ENCODE results near the gene ARSG. TPM values are rescaled to one million over a fixed set of nuclear protein-coding genes. Genes with fewer than 3 reads are reported as not detected.
A peak's percentile ranks its signal among the peaks of the same experiment; 100 is the strongest.

ARSG gene
- total and polyA plus RNA-seq, 10 of the 15 experiments (the other 5 are each of a cell fraction or from before 2014, with no cell fraction given) = 2.9 to 13.5 (median 7.6) TPM

DNA sequence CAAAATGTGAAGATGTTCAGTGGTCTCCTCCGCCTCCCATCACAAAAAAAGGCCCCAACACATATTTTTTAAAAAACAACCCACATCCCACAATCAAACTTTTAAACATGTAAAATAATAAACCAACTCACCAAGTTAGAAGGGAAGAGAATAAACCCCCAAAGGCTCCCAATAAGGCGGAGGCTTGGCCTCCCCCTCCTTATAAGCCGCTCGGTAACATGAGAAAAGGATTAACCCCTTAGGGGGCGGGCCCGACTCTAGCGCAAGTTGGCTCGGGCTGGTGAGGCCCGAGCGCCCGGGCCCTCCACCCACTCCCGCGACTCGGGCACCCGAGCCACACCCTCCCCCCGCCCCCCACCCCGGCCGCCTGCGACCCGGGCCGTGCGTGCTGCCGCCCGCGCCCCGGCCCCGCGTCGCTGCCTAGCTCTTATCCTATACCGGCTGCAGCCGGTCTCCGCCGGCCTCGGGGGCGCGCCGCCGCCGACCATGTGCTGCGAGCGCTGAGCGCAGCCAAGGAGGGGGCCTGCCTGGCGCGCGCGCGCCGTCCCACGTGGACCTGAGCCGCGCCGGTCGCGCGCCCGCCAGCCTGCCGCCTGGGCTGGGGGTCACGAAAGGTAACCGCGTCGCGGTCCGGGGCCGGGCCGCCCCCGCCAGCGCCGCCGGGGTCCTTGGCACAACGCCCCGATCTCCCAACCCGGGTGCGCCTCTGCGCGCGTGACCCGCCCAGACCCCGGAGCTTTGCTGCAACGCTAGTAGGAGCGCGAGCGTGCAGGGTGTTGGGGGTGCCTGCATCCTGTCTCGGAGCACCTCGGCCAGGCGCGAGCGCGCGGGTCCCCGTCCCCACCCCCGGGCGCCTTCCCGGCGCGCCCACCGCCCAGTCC, at the start of gene ARSG, which contains the start of gene SLC16A6 (continued):
- TF ChIP-seq CHD4 (IDR thresholded peaks at IDR 0.05) (no peak), NR2C1 (IDR thresholded peaks at IDR 0.05) (no peak), SREBF2 (IDR thresholded peaks at IDR 0.05; ENCODE audit: low read length) (no peak), CREM (IDR thresholded peaks at IDR 0.05; ENCODE audit: low read depth) (no peak), ZZZ3 (IDR thresholded peaks at IDR 0.05; ENCODE audit: control insufficient read depth, insufficient read length, low read depth) (no peak), MYB (IDR thresholded peaks at IDR 0.05; ENCODE audit: borderline replicate concordance, low read depth, low read length) (no peak), PML (IDR thresholded peaks at IDR 0.05; ENCODE audit: low read length) (no peak), SUPT20H (IDR thresholded peaks at IDR 0.05; ENCODE audit: borderline replicate concordance, control insufficient read depth, low read depth, low read length) (no peak), TCF12 (IDR thresholded peaks at IDR 0.05; ENCODE audit: low read depth, low read length) (no peak), ZBED1 (IDR thresholded peaks at IDR 0.05; ENCODE audit: borderline replicate concordance) (no peak), RAD21 (IDR thresholded peaks at IDR 0.05; ENCODE audit: insufficient read depth, low read depth, low read length) (no peak), NFXL1 (IDR thresholded peaks at IDR 0.05; ENCODE audit: borderline replicate concordance) (no peak), GABPA (IDR thresholded peaks at IDR 0.05; ENCODE audit: low read depth) (no peak)
- TF ChIP-seq, protein P1, sequence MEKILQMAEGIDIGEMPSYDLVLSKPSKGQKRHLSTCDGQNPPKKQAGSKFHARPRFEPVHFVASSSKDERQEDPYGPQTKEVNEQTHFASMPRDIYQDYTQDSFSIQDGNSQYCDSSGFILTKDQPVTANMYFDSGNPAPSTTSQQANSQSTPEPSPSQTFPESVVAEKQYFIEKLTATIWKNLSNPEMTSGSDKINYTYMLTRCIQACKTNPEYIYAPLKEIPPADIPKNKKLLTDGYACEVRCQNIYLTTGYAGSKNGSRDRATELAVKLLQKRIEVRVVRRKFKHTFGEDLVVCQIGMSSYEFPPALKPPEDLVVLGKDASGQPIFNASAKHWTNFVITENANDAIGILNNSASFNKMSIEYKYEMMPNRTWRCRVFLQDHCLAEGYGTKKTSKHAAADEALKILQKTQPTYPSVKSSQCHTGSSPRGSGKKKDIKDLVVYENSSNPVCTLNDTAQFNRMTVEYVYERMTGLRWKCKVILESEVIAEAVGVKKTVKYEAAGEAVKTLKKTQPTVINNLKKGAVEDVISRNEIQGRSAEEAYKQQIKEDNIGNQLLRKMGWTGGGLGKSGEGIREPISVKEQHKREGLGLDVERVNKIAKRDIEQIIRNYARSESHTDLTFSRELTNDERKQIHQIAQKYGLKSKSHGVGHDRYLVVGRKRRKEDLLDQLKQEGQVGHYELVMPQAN (conservative IDR thresholded peaks at IDR 0.05) = peak; percentile 87
- TF ChIP-seq, protein P2, sequence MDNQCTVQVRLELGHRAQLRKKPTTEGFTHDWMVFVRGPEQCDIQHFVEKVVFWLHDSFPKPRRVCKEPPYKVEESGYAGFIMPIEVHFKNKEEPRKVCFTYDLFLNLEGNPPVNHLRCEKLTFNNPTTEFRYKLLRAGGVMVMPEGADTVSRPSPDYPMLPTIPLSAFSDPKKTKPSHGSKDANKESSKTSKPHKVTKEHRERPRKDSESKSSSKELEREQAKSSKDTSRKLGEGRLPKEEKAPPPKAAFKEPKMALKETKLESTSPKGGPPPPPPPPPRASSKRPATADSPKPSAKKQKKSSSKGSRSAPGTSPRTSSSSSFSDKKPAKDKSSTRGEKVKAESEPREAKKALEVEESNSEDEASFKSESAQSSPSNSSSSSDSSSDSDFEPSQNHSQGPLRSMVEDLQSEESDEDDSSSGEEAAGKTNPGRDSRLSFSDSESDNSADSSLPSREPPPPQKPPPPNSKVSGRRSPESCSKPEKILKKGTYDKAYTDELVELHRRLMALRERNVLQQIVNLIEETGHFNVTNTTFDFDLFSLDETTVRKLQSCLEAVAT (IDR thresholded peaks at IDR 0.05) = no peak
- TF ChIP-seq, protein P3, sequence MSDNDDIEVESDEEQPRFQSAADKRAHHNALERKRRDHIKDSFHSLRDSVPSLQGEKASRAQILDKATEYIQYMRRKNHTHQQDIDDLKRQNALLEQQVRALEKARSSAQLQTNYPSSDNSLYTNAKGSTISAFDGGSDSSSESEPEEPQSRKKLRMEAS (IDR thresholded peaks at IDR 0.05; ENCODE audit: low read depth, low read length) = peak; percentile 89; the same call in 1 of the 2 replicates
- TF ChIP-seq, protein P4, sequence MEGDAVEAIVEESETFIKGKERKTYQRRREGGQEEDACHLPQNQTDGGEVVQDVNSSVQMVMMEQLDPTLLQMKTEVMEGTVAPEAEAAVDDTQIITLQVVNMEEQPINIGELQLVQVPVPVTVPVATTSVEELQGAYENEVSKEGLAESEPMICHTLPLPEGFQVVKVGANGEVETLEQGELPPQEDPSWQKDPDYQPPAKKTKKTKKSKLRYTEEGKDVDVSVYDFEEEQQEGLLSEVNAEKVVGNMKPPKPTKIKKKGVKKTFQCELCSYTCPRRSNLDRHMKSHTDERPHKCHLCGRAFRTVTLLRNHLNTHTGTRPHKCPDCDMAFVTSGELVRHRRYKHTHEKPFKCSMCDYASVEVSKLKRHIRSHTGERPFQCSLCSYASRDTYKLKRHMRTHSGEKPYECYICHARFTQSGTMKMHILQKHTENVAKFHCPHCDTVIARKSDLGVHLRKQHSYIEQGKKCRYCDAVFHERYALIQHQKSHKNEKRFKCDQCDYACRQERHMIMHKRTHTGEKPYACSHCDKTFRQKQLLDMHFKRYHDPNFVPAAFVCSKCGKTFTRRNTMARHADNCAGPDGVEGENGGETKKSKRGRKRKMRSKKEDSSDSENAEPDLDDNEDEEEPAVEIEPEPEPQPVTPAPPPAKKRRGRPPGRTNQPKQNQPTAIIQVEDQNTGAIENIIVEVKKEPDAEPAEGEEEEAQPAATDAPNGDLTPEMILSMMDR (IDR thresholded peaks at IDR 0.05 in 2 of 3, conservative IDR thresholded peaks at IDR 0.05 in 1 of 3; ENCODE audit: control insufficient read depth in 2 of 3, extremely low read depth in 1 of 3, insufficient read depth in 1 of 3, low read depth in 3 of 3, low read length in 3 of 3) = no peak
- TF ChIP-seq, protein P5, sequence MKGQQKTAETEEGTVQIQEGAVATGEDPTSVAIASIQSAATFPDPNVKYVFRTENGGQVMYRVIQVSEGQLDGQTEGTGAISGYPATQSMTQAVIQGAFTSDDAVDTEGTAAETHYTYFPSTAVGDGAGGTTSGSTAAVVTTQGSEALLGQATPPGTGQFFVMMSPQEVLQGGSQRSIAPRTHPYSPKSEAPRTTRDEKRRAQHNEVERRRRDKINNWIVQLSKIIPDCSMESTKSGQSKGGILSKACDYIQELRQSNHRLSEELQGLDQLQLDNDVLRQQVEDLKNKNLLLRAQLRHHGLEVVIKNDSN (IDR thresholded peaks at IDR 0.05; ENCODE audit: borderline replicate concordance, extremely low read length, insufficient read depth, low read depth, low read length) = peak; percentile 76
- TF ChIP-seq, protein P6, sequence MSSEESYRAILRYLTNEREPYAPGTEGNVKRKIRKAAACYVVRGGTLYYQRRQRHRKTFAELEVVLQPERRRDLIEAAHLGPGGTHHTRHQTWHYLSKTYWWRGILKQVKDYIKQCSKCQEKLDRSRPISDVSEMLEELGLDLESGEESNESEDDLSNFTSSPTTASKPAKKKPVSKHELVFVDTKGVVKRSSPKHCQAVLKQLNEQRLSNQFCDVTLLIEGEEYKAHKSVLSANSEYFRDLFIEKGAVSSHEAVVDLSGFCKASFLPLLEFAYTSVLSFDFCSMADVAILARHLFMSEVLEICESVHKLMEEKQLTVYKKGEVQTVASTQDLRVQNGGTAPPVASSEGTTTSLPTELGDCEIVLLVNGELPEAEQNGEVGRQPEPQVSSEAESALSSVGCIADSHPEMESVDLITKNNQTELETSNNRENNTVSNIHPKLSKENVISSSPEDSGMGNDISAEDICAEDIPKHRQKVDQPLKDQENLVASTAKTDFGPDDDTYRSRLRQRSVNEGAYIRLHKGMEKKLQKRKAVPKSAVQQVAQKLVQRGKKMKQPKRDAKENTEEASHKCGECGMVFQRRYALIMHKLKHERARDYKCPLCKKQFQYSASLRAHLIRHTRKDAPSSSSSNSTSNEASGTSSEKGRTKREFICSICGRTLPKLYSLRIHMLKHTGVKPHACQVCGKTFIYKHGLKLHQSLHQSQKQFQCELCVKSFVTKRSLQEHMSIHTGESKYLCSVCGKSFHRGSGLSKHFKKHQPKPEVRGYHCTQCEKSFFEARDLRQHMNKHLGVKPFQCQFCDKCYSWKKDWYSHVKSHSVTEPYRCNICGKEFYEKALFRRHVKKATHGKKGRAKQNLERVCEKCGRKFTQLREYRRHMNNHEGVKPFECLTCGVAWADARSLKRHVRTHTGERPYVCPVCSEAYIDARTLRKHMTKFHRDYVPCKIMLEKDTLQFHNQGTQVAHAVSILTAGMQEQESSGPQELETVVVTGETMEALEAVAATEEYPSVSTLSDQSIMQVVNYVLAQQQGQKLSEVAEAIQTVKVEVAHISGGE (CRISPR knock-in tag; IDR thresholded peaks at IDR 0.05) = no peak
